Suppressor macrophage (primary cell): ENCODE results near the gene RAVER2.
A peak's percentile ranks its signal among the peaks of the same experiment; 100 is the strongest.
"Not testable (repeated sequence)": the region's sequence is repeated elsewhere in the genome, so short reads cannot be mapped to it uniquely, and the experiment has no call there.

Source experiments
- DNase-seq, 4 experiments: peaks; one replicate each; pipeline ENCODE4 v3.0.0-alpha.2; 2020 to 2022
- total RNA-seq, 17 experiments: gene quantifications; one replicate each; lab custom pipeline; 2026; ENCODE audit warnings: mixed read lengths in 6 of 17, inconsistent platforms in 3 of 17; lab: John Stamatoyannopoulos, UW

The RAVER2 gene, protein sequence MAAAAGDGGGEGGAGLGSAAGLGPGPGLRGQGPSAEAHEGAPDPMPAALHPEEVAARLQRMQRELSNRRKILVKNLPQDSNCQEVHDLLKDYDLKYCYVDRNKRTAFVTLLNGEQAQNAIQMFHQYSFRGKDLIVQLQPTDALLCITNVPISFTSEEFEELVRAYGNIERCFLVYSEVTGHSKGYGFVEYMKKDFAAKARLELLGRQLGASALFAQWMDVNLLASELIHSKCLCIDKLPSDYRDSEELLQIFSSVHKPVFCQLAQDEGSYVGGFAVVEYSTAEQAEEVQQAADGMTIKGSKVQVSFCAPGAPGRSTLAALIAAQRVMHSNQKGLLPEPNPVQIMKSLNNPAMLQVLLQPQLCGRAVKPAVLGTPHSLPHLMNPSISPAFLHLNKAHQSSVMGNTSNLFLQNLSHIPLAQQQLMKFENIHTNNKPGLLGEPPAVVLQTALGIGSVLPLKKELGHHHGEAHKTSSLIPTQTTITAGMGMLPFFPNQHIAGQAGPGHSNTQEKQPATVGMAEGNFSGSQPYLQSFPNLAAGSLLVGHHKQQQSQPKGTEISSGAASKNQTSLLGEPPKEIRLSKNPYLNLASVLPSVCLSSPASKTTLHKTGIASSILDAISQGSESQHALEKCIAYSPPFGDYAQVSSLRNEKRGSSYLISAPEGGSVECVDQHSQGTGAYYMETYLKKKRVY
- total RNA-seq: 0.35 to 3.9 (median 1.8) reads per million in 17 experiments

DNA sequence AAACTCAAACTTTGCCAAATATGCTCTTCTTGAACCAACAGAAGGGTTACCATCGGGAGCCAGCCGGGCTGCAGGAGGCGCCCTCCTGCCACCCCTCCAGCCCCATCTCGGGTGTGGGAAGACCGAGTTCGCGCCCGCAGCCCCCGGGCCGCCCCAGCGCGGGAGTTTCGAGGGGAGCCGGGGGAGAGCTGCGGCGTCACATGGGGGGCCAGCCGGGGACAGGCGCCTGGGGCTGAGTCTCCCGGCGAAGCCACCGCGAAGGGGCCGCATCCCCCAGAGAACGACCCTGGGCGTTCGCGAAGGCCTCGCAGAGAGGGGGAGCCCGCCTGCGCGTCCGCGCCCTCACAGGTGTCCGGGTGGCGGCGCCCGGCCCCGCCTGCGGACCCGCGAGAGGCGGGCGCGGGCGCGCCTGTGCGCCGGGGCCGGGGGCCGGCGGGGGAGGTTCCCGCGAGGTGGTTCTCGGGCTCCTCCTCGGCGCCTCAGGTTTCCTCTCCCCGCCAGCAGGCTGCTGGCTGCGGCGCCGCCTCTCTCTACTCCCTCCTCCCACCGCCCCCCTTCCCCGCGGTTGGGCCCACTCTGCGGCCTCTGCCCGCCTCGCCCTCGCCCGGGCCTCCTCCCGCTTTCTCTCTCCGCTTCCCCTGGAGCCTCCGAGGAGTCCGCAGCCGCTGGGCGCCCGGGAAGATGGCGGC lies at the start of gene RAVER2:
Gene RAVER2, plus strand, starts transcription at position 584 of the 689 bp plus-strand sequence. Its CDS starts 98 bp downstream, at position 682.
- DNase-seq: peak; percentile 35 to 74 (median 55)

DNA sequence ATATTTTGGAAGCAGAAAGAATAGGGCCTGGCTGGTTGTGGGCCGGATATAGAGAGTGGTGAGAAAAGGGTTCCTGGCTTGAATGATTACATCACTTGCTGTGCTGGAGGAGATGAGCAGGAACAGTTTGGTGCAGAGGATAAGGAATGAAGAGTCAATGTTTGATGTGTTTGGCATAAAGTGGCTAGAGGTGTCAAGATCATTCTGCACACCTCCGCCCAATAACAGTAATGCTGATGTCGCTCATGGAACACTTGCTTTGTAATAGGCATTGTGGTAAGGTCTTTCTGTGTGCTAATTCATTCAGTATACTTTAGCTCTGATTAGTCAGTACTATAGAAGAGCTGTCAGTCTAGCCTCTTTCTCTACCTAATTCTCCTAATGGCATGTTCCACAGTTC lies 48.0 kb upstream of the RAVER2 start:
- no peak for DNase-seq

DNA sequence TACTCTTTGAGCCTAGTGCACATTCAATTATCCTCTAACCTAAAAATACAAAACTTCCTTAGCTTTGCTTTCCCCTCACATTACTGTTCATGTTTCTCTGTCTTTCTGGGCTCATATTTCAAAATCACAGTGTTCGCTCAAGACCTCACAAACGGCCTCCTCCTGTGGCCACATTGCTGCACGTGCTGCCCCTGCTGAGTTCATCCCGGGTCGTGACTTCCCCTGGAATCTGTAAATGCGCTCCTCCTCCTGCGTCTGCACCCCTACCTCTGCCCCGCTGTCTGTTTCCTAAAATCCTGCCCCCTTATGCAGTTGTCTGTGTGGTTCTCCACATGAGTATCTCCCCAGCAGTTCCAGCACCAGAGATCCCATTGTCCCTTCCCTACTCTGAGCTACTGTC lies 45.5 kb upstream of the RAVER2 start:
- no peak for DNase-seq

DNA sequence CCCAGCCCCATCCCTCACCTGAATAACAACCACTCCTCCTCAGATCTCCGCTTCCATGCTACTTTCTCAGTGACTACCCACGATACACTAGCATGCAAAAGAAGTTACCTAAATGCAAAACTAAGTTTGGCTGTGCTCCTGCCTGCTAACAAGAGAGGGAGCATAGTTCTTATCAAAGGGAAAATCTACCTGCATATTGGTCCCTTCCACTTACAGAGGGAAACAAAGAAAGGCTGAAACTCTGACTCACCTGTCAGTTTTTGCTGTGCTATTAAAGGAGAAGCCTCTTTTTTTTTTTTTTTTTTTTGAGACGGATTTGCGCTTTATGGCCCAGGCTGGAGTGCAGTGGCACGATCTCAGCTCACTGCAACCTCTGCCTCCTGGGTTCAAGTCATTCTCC lies 43.8 kb upstream of the RAVER2 start:
- DNase-seq: no peak

DNA sequence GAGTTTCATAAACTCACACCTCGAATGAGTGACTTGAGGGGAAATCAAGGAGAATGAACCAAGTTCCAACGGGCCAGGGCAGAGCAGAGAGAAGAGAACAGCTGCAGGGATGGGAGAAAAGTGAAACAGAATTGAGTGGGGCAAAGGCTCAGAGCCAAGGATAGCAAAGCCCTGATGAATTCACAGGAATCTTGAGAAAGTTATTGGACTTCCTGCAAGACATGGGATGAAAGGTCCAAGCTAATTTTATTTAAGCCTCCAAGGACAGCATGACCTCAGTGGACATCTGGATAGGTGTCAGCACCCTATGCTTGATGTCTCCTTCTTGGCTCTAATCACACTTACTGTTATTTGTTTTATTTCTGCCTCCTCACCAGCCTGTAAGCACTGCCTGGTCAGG lies 43.0 kb upstream of the RAVER2 start:
- DNase-seq: no peak

DNA sequence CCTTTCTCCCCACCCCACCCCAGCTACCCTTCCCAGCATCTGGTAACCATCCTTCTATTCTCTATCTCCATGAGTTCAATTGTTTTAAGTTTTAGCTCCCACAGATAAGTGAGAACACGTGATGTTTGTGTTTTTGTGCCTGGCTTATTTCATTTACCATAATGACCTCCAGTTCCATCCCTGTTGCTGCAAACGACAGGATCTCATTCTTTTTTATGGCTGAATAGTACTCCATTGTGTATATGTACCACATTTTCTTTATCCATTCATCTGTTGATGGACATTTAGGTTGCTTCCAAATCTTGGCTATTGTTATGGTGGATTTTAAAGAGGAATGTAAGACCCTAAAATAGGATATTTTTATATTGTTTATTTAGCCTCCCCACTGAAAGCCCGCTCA lies 42.2 kb upstream of the RAVER2 start:
- DNase-seq: not testable (repeated sequence)

DNA sequence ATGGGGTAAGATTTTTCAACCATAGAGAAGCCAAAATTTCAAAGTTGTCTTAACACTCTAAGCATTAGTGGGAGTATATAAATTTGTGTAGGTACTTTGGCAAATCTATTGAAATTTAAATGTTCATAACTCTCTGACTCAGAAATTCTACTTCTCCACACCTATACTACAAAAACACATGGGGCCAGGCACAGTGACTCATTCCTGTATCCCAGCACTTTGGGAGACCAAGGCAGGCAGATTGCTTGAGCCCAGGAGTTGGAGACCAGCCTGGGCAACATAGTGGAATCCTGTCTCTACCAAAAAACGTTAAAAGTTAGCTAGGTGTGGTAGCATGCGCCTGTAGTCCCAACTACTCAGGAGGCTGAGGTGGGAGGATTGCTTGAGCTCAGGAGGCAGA lies 41.3 kb upstream of the RAVER2 start:
- DNase-seq: no peak

DNA sequence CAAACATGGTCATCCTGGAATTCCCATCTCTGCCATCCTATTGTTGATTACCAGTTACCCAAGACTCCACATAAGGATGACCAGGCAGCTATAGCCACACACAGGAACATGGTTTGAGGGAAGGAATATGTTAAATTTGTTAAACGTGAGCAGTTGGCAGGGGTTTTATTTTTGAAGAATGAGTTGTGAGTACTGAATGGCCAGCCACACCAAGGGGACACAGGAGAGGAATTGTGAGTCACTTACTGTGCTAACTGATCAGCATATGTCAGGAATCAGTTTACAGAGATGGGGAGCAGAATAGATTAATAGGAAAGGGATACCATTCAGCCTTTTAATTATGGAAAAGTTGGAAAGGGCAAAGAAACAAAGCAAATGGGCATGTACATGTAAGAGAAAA lies 39.3 kb upstream of the RAVER2 start:
- no peak for DNase-seq

DNA sequence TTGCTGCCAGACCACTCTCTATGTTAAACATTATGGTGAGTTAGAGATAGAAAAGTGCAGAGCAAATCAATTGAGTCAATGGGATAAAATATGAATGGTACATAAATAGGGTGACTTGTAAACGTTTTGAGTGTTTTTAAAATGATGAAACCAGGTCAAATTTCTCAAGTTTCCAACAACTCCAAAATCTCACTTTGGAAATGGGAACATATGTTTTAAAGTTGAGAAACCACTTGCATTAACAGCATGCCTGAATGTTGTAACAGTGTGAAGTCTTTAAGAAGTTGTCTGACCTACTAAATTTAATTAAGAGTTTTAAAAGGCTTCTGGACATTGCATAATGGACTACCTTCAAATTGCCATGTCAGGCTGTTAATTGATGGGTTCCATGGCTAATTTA lies 33.6 kb upstream of the RAVER2 start:
- DNase-seq: no peak

DNA sequence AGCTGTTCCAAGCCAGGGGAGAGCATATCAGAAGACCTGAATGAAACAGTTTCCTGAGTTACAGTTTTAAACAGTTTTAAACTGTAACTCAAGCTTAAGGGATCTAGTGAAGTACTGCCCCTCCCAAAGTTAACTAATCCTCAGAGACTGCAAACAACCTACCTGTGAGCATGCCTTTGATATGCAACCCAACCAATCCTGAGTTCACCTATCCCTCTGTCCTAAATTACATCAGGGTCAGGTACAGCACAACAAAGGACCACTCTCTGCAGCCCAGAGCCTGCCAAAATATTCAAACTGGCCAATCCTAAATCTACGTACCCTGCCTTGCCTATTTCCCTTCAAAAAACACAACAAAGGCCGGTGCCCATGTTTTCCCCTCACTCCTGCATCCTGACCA lies 32.8 kb upstream of the RAVER2 start:
- DNase-seq: no peak

DNA sequence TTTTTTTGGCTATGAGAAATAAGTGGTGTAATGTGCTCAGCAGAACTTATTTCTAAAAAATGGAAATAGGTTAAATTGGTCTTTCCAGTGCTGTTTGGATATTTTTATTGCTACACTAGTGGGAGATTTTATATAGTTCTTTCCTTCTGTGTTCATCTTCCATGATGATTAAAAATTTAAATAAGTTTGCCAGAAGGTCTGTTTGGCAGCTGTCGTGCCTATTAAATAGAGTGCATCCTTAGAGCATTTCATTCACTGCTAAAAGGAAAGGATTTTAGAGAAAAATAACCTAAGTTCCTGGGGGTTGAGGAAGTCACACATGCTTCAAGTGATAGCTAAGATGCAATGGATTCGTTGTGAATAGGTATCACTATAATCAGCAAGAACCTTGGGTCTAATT lies 29.7 kb upstream of the RAVER2 start:
- DNase-seq: no peak

DNA sequence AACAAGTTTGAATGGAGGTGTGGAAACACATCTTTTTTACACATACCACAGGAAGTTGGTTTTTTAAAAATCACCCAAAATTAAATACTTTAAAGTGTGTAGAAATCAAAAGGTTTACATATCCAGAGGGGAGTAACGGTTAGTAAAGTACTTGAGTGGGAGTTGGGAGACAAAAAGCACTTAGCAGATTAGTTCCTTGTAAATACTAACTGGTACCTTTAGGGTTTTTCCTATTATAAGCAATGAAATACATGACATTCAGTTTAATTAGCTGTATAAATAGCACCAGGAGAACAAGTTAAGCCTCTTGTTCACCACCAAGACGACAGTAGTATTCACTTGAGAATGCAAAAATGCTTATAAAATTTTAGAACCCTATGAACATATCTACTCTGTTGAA lies 23.7 kb upstream of the RAVER2 start:
- no peak for DNase-seq

DNA sequence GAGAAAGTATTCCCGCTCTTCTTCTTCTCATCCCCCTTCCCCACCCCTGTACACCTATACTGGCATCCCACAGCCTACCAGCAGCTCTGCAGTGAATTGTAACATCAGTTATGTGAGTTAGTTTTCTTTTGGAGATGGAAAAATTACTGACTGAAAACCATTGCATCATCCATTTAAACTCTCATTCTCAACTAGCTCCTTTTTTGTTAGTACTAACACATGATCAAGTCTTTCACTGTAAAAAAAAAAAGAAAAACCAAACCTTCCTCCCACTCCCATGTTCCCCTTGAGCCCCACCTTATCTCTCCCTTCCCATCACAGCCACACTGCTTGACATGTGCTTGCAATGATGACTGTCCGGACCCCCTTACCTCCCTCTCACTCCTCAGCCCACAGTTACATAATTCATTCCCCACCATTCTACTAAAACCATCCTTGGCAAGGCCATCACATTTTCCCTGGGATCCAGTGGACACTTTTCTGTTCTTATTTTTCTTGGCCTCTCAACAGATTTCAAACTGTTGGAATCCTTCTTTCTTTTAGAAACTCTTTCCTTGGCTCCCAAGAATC lies 23.2 kb upstream of the RAVER2 start:
- no peak for DNase-seq

DNA sequence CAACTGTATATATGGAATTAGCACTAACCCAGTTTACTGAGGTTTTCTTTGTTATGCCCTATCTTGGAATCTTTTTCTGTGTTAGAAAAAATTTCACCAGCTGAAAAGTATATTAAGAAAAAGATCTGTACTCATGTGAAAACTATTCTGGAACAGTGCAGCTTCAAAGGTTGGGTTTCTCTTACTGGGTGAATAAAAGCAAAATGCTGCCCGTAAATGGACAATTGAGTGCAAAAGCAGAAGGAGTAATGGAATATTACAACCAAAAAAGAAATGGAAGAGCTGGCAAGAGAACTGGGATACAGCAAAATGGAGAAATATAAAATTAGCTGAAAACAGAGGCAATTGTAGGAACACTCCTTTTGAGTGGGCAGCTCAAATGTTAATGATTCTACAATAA lies 17.0 kb upstream of the RAVER2 start:
- DNase-seq: no peak

DNA sequence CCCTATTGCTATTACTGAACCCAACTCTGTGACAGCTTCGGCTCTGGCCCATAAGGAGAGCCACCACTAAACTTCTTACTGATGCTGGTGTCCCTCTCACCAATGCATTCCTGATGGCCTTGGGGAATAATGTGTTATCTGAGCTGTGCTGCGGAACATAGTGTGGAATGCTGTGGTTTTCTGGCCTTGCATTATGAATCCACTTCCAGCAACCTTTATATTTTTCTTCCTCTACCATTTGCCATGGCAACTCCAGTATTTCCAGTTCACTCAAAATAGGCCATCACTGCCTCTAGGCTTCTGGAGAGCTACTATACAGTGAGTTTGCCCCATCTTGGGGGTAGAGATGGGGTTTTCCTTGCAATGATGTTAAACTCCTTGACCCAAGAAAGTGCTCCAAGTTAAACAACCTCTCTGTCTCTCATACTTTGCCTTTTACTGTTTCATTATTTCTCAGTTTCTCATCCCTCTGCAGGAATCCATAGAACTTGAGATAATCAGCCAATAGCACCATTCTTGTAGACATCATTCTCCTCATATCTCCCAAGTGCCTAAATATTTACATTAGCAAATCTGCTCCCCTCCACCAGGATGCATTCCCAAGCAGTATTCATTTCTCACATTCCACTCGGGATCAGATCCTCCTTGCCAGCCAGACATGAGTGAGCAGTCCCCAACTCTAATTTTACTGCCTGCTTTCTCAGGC lies 11.1 kb upstream of the RAVER2 start:
- DNase-seq: no peak

DNA sequence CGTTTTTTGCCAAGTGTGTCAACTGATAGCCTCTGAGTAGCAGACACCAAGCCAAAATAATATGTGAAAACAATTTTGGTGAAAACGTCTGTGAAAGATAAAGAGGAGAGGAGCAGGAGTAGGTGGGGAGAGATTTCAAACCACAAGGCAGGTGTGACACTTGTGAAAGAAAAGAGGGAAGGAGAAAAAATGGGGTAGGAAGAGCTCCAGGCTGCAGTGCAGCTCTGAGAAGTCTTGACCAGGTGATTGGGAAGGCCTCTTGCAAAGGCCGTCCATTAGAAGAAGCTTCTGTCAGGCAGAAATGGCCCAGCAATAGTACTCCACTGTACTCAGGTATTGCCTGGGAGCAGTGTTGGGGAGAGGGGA lies 10.6 kb upstream of the RAVER2 start:
- no peak for DNase-seq

DNA sequence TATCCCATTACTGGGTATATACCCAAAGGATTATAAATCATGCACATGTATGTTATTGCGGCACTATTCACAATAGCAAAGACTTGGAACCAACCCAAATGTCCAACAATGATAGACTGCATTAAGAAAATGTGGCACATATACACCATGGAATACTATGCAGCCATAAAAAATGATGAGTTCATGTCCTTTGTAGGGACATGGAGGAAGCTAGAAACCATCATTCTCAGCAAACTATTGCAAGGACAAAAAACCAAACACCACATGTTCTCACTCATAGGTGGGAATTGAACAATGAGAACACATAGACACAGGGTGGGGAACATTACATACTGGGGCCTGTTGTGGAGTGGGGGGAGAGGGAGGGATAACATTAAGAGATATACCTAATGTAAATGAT lies 4.2 kb upstream of the RAVER2 start:
- not testable (repeated sequence) for DNase-seq

DNA sequence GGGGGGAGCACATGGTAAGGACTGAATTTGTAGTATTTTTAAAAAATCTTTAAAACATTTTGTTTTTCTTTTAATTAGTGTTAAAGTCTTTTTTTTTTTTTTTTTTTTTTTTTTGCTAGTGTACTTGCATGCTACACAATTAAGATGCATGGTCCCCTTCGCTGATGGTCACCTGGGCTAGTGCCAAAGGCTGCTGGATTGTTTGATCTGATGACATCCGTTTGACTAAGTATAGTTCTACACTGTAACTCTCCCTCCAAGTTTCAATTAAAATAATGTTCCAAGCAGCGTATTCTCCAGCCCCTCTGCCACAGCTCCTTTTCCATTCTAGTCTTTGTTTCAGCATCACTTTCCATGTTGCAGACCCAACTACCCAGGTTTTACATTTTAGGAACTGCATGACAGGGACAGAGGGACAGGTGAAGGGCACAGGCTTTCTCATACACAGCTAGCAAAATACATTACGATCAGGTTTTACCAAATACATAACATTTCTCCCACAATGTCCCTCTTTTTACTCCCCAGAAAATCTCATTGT lies 852 bp upstream of the RAVER2 start:
- DNase-seq: no peak

DNA sequence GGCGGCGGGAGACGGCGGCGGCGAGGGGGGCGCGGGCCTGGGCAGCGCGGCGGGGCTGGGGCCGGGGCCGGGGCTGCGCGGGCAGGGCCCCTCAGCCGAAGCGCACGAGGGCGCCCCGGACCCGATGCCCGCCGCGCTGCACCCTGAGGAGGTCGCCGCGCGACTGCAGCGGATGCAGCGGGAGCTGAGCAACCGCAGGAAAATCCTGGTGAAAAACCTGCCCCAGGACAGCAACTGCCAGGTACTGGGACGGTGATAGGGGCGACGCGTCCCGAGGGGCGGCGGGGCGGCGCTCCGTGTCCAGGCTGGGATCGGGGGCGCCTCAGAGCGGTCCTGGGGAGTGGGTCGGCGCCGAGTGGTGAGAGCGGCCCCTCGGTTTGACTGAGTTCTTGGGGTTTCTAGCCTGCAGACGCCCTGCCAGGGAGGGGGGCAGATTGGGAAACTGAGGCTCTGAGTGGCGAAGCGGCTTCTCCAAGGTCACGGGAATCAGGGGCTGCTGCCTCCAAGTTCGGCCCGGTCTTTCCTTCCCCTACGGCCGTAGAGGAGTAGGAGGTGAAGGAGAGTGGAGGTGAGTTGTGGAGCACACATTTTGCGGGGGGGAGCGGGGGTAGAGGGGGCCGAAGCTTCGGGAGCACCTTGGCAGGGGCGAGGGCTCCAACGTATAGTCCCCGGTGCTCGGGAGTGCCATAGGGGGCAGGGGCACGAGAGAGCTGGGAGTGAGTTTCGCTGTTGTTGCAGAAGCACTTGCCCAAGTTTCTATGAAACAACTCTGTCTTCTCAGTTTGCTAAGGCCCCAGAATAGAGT lies 508 bp downstream of the RAVER2 start:
- DNase-seq: peak; percentile 1 to 45 (median 28)

DNA sequence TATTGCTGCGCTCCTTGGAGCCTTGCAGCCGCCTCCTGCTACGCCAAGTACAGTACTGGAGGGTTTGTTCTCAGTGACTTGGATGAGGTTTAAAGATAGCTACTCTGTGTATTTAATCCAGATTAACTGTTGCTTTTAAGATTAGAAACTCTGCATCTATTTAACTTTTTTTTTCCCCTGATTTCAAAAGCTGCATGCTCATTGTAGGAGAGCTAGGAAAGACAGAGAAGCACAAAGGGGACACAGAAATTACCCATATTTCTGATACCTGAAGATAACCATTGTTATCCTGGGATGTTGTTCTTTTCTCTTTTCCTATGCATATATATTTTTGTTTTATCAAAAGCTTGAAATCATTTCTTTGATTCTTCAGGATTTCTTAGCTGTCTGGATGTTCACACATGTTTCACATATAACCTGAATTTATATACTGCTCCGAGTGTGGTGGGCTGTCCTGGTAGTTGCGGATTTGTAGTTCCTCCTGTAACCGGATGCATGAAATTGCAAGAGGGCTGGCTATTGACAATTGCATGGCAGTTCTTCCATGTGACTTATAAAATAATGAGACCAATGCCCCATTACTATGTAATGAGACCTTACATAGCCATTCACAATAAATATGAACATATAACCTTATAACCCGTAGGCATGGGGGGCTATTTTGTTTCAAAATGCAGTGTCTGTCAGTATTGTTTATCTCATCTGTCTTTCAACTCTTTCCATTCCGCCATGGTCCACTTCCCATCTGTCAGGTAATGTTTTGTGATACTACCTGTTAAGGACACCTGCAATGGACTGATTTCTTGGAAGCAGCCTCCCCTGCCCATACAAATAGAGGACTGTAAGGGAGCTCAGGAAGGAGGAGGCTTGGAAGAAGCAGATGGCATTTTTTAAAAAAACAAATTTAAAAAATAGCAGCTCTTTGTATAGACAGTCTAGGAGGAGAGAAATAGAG lies 1.4 kb downstream of the RAVER2 start:
- peak; percentile 7 to 35 (median 21) for DNase-seq
